Stimulated activated CD8-positive, alpha-beta memory T cell treated with anti-CD3 and anti-CD28 coated beads, Interleukin-12 subunit alpha, Interleukin-12 subunit beta, amount 100 ng/mL, for 24 hours (primary cell): Measurements from ENCODE around the gene NUTF2.

ENCODE experiments used
- DNase-seq: peaks from one replicate; pipeline ENCODE4 v3.0.0-alpha.2; 2020; ENCODE audit errors: extremely low read depth

NUTF2 gene

DNA sequence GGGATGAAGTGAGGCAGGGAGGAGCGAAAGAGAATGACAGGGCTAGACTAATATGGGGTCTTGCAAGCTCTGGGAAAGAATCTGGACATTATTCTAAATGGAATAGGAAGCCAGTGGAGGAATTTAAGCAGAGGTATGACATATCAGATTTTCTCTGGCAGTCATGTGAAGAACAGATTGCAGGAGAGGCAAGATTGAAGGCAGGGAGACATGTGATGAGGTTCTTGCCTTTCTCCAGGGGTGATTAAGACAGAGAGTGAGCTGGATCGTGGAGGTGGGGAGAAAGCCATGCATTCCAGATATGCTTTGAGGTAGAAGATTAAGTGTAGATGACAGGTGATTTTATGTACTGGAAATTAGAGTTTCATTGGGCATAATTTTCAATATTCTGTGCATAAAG is 8.9 kb upstream of the NUTF2 start:
- DNase-seq, result no peak

- no peak for DNase-seq
These were observed 5.4 kb upstream of the NUTF2 start for GRCh38 chr16:67841198-67841815.

DNA sequence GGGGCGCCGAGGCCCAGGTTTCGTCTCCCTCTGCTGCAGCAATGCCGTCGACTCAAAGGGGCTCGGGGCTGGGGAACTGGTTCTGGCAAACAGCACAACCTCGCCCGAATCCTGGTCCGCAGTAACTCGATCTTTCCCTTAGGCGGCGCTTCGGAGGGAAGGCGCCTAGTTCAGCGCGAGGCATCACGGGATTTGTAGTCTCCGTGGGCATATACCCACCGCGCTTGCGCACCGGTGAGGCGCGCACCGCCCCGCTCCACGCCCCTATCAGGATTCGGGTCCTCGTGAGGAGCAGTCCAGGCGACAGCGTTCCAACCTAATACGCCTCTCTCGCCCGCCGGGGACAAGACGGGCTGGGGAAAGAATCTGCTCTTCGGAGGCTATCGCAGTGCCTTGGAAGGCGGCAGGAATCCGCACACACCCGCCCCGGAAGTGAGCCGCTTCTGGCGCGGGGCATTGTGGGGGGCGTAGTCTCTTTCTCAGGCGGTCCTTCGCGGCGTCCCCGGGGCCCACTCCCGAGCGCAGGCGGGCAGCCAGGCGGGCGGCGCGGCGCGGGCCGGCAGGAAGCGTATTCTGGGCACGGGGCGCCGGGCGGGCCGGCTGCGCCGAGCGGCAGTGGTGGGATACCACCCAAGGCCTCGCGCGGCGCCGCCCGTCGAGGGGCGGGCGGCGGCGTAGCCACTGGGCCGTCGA is 4.8 kb upstream of the NUTF2 start, which contains the start of gene THAP11:
TSS of gene THAP11 (plus strand) at position 505 of the 693 bp plus-strand sequence. CDS start 235 bp downstream, outside the sequence.
- DNase-seq, result peak; percentile 82

DNA sequence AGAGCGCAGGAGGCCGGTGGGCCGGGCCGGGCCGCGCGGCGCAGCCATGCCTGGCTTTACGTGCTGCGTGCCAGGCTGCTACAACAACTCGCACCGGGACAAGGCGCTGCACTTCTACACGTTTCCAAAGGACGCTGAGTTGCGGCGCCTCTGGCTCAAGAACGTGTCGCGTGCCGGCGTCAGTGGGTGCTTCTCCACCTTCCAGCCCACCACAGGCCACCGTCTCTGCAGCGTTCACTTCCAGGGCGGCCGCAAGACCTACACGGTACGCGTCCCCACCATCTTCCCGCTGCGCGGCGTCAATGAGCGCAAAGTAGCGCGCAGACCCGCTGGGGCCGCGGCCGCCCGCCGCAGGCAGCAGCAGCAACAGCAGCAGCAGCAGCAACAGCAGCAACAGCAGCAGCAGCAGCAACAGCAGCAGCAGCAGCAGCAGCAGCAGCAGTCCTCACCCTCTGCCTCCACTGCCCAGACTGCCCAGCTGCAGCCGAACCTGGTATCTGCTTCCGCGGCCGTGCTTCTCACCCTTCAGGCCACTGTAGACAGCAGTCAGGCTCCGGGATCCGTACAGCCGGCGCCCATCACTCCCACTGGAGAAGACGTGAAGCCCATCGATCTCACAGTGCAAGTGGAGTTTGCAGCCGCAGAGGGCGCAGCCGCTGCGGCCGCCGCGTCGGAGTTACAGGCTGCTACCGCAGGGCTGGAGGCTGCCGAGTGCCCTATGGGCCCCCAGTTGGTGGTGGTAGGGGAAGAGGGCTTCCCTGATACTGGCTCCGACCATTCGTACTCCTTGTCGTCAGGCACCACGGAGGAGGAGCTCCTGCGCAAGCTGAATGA is 4.0 kb upstream of the NUTF2 start:
- DNase-seq, result peak; percentile 17

- no peak for DNase-seq
These were observed 3.4 kb upstream of the NUTF2 start for GRCh38 chr16:67843343-67843765.

- DNase-seq, result no peak
These were observed 2.2 kb upstream of the NUTF2 start for GRCh38 chr16:67844497-67844896.

DNA sequence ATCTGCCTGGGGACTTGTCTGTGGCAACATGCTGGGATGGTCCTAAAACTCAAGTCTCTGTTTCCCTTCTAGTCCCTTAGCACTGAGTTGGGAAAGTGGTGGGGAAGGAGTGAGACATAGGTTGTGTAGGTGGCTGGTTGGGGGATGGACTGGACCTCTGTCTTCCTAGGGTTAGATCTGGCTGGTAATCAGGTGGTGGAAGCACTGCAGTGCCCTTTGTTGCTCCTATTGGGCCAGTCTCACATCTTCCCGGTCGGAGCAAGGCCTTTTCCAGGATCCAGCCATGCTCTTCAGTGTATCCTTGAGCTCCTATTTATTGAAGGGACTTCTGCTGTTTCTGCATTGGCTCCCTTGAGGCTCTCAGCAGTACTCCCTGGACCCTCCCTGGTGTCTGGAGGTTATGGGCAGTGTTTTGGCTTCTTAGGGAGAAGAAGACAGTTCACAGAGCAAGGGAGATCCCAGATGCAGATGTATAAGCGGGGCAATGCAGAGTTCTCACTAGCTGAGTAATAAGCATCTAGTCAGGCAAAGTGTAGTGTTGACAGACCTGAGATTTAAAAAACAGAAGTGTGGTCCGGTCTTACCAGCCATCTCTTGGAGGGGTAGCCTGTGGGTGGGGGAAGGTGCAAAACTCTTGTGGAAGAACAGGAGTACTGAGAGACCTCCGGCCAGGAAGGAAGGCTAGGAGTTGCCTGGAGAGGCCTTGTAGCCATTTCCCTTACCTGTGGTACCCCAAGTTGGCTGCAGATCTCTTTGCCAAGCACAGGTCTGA is 1.3 kb upstream of the NUTF2 start:
- DNase-seq, result no peak

DNA sequence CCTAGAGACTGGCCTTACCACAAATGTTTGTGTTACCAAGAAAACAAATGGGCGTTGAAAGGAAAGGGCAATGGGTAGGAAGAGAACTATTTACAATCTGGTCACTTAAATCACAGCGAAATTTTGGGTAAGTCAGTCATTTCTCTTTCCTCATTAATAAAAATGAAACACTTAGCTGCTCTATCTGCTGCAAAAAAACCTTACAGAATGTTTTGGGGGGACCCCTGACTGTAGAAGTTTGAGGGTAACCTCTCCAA is 742 bp upstream of the NUTF2 start:
- no peak for DNase-seq

GRCh38 chr16:67847064-67847861 is 530 bp downstream of the NUTF2 start, which contains the start of gene CENPT:
Gene CENPT (minus strand): TSS chr16:67847693. CDS start chr16:67833859, 13,834 bp downstream.
- no peak for DNase-seq

DNA sequence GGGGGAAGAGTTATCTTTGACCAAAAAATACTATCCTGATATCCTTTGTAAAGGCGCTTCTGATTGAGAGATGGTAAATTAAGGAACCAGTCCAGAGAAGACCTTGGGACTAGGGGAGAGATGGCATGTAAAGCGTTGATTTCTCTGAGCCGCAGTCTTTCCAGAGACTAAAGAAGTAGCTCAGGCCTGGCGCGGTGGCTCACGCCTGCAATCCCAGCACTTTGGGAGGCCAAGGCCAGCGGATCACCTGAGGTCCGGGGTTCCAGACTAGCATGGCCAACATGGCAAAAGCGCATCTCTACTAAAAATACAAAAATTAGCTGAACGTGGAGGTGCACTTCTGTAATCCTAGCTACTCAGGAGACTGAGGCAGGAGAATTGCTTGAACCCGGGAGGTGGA is 1.4 kb downstream of the NUTF2 start:
- DNase-seq, result no peak

DNA sequence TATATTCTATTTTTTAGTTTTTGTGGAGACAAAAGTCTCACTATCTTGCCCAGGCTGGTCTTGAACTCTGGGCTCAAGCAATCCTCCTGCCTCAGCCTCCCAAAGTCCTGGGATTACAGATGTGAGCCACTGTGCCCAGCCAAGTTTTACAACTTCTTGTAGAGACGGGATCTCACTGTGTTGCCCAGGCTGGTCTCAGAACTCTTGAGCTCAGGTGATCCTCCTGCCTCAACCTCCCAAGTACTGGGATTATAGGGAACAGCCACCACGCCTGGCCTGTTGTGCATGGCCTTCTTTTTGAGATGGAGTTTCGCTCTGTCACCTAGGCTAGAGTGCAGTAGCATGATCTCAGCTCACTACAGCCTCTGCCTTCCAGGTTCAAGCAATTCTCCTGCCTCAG is 6.9 kb downstream of the NUTF2 start:
- no peak for DNase-seq

- DNase-seq, result no peak
These were observed 9.1 kb downstream of the NUTF2 start for GRCh38 chr16:67855789-67856188.

GRCh38 chr16:67856927-67857546 is 10.3 kb downstream of the NUTF2 start:
- no peak for DNase-seq

GRCh38 chr16:67857547-67858233 is 11.0 kb downstream of the NUTF2 start:
- no peak for DNase-seq

GRCh38 chr16:67858500-67858899 is 11.8 kb downstream of the NUTF2 start:
- no peak for DNase-seq

- DNase-seq, result no peak
These were observed 14.1 kb downstream of the NUTF2 start for GRCh38 chr16:67860589-67861398.

DNA sequence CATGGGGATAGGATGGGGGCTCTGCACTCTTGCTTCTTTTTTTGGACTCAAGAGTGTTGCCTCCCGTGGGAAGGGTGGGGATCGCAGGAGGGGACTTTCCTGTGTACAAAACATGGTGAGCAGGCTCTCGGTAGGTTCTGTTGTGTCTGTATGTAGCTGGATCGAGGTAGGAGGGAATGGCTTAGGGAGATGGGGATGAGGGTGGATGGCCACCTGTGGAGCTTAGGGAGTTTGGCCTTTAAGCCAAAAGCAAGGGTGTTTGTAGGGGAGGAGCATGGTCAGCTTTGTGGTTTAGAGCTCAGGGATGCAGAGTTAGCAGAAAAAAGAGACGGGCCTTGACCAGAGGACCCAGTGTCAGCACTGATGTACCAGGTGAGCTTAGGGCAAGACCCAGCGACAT is 15.1 kb downstream of the NUTF2 start:
- no peak for DNase-seq

DNA sequence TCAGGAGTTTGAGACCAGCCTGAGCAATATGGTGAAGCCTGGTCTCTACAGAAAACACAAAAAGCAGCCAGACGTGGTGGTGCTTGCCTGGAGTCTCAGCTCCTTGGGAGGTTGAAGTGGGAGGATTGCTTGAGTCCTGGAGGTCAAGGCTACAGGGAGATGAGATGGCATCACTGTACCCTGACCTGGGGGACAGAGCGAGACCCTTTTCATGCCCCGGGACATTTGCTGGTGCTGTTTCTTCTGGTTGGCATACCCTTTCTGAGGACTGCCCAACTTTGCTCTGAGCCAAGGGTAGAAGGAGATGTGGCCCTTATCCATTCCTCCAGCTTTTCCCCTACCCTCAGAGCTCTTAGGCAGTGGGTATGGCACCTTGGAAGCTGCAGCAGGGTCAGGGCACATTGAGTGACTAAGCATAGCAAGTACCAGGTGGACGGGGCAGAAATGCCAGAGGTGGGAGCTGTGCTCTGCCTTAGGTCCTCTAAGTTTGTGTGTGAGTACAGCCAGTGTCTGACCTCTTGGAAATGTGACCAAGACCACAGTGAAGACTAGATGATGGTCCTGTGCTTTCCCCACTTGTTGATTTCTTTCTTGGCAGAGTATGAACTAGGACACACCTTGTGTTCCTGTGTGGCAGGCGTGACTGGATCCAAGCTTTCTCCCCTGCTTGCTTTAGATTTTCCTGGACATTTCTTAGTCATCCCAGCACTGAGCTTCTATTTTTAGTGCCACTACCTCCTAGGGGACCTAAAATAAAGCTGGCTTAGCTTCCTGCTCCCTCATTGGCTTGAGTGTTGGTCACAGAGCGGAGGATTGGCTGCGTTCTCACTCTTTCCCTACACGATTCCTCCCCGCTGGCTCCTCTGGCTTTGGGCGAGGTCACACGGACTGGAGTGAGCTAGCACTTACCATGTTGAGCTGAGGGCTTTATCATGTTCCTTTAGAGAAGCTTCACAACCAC is 16.2 kb downstream of the NUTF2 start:
- no peak for DNase-seq
